Activated CD8-positive, alpha-beta T cell treated with anti-CD3 and anti-CD28 coated beads, Interleukin-2, amount 10 ng/mL, durations not matched to agents 7 days and 5 days (primary cell): ENCODE measurements around the gene BEGAIN. TPM values are rescaled to one million over a fixed set of nuclear protein-coding genes. Genes with fewer than 3 reads are reported as not detected.

Experiments
- ATAC-seq: fragments of 150-1000 bp; cut with Tn5 transposase; one replicate; pipeline ENCODE4 v1.10.0; 2021; ENCODE audit warnings: moderate library complexity
- CTCF ChIA-PET: fragments of 350-600 bp; sonication (Branson Sonifier 250); formaldehyde crosslinking; loops from one replicate; lab custom pipeline; 2021; ENCODE audit warnings: antibody characterized with exemption; lab: Charles Lee
- POLR2A ChIA-PET: fragments of 350-600 bp; sonication (Branson Sonifier 250); formaldehyde crosslinking; loops from one replicate; lab custom pipeline; 2021; ENCODE audit warnings: antibody characterized with exemption; lab: Charles Lee
- DNase-seq: peaks from one replicate; pipeline ENCODE4 v3.0.0-alpha.2; 2020
- H3K27ac Mint-ChIP-seq: one replicate; pipeline ENCODE4 v1.8.0; 2021; ENCODE audit warnings: mild to moderate bottlenecking, mixed read lengths
- H3K27me3 Mint-ChIP-seq: one replicate; pipeline ENCODE4 v1.8.0; 2021; ENCODE audit warnings: low read depth, mixed read lengths
- H3K36me3 Mint-ChIP-seq: one replicate; pipeline ENCODE4 v1.8.0; 2021; ENCODE audit warnings: low read depth, mixed read lengths
- H3K4me1 Mint-ChIP-seq: one replicate; pipeline ENCODE4 v1.8.0; 2021; ENCODE audit warnings: low read depth, mixed read lengths
- H3K4me3 Mint-ChIP-seq: one replicate; pipeline ENCODE4 v1.8.0; 2021; ENCODE audit warnings: mild to moderate bottlenecking, mixed read lengths
- H3K9me3 Mint-ChIP-seq: one replicate; pipeline ENCODE4 v1.8.0; 2022; ENCODE audit warnings: mixed read lengths; ENCODE audit not compliant: insufficient read depth
- total RNA-seq, 2 experiments: library from RNA; stranded (reverse); gene quantifications; one replicate each; pipeline ENCODE4 v1.2.3, GENCODE V29; 2021

The BEGAIN gene
- total RNA-seq, 2 experiments from 2014 or later, result 0.70 to 1.2 TPM

DNA sequence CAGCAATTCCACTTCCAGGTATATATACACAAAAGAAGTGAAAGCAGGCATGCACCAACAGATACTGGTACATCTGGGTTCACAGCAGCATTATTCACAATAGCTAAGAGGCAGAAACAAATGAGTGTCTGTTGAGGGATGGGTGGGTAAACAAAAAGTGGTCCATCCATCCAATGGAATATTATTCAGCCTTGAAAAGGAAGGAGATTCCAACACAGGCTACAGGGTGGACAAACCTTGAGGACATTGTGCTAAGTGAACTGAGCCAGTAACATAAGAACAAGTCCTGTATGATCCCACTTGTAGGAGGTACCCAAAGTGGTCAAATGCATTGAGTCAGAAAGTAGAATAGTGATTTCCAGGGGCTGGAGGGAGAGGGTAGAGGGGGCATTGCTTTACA, 27.6 kb upstream of the BEGAIN start:
- no peak for ATAC-seq
- no peaks in the 10 kb centered on the region for H3K9me3 Mint-ChIP-seq
- H3K27ac Mint-ChIP-seq, result no peak overlapping the region
- CTCF ChIA-PET, result interaction anchor here (6.3 kb wide), 1 partner anchor 31 kb away, joined by 39 read pairs; no protein-coding TSS in a partner anchor
- H3K36me3 Mint-ChIP-seq, result no peaks in the 10 kb centered on the region
- no peak overlapping the region for H3K4me3 Mint-ChIP-seq
- DNase-seq, result no peak
- peaks cover 8% of the 10 kb centered on the region for H3K27me3 Mint-ChIP-seq
- POLR2A ChIA-PET, result no interaction called here
- H3K4me1 Mint-ChIP-seq, result peaks cover 18% of the 10 kb centered on the region

DNA sequence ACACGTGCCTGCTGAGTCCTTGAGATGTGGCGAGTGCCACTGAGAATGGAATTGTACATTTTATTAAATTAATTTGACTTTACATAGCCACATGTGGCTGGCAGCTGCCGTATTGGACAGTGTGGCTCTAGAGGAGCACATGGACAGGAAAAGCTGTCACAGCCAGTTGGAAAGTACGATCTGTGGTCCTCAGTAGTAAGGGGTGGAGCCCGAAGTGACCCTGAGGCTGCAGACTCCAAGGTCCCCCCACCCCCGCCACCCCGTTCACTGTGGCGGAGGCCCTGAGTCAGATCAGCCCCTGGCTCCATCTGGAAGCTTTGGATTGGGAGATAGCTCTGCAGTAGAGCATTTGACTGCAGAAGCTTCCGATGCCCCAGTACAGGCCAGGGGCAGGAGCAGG, 25.8 kb upstream of the BEGAIN start:
- no peak for DNase-seq
- ChIA-PET POLR2A (no interaction called here), CTCF (interaction anchor here (1.0 to 1.9 kb wide), 3 partner anchors 33 to 50 kb away, joined by 3 to 14 read pairs (median 4); no protein-coding TSS in a partner anchor)
- Mint-ChIP-seq H3K27me3 (peaks cover 4% of the 10 kb centered on the region), H3K4me1 (peaks cover 10% of the 10 kb centered on the region), H3K36me3 (no peaks in the 10 kb centered on the region), H3K9me3 (no peaks in the 10 kb centered on the region), H3K27ac (no peak overlapping the region), H3K4me3 (no peak overlapping the region)
- no peak for ATAC-seq

GRCh38 chr14:100611811-100612480, 24.7 kb upstream of the BEGAIN start:
- Mint-ChIP-seq H3K4me1 (peaks cover under 1% of the 10 kb centered on the region), H3K27ac (no peak overlapping the region), H3K4me3 (no peak overlapping the region), H3K36me3 (no peaks in the 10 kb centered on the region), H3K27me3 (peaks cover 4% of the 10 kb centered on the region), H3K9me3 (no peaks in the 10 kb centered on the region)
- no peak for DNase-seq
- POLR2A ChIA-PET, result no interaction called here
- CTCF ChIA-PET, result interaction anchor here (1.9 kb wide), 1 partner anchor 34 kb away, joined by 14 read pairs; no protein-coding TSS in a partner anchor
- no peak for ATAC-seq

GRCh38 chr14:100610511-100611217, 23.4 kb upstream of the BEGAIN start:
- no peak overlapping the region for H3K27ac Mint-ChIP-seq
- no peak for DNase-seq
- H3K4me1 Mint-ChIP-seq, result no peaks in the 10 kb centered on the region
- no peaks in the 10 kb centered on the region for H3K9me3 Mint-ChIP-seq
- ChIA-PET POLR2A (no interaction called here), CTCF (no interaction called here)
- H3K27me3 Mint-ChIP-seq, result peaks cover 4% of the 10 kb centered on the region
- H3K4me3 Mint-ChIP-seq, result no peak overlapping the region
- no peaks in the 10 kb centered on the region for H3K36me3 Mint-ChIP-seq
- no peak for ATAC-seq

DNA sequence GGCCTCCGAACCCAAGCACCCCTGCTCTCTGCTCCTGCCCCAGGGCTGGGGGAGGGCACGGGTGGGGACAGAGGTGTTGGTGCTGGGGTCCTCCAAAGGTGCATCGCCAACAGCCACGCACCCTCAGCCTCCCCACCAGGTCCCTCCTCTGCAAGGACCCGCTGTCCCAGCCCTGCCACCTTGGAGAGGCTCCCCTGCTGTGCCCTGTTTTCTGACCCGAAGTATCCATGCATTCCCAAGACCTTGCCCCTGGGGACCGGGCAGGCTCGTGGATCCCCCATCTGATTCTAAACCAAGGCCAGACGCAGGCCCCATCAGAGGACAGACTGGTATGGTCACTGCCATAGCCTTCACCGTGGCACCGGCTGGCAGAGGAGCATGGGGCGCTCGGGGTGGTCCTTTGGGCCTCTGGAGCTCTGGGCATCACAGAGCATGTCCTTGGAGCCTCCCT, 22.7 kb upstream of the BEGAIN start:
- H3K27me3 Mint-ChIP-seq, result peaks cover 3% of the 10 kb centered on the region
- no peaks in the 10 kb centered on the region for H3K9me3 Mint-ChIP-seq
- no peaks in the 10 kb centered on the region for H3K36me3 Mint-ChIP-seq
- DNase-seq, result no peak
- ChIA-PET POLR2A (no interaction called here), CTCF (no interaction called here)
- no peak overlapping the region for H3K27ac Mint-ChIP-seq
- no peak overlapping the region for H3K4me3 Mint-ChIP-seq
- no peaks in the 10 kb centered on the region for H3K4me1 Mint-ChIP-seq
- no peak for ATAC-seq

DNA sequence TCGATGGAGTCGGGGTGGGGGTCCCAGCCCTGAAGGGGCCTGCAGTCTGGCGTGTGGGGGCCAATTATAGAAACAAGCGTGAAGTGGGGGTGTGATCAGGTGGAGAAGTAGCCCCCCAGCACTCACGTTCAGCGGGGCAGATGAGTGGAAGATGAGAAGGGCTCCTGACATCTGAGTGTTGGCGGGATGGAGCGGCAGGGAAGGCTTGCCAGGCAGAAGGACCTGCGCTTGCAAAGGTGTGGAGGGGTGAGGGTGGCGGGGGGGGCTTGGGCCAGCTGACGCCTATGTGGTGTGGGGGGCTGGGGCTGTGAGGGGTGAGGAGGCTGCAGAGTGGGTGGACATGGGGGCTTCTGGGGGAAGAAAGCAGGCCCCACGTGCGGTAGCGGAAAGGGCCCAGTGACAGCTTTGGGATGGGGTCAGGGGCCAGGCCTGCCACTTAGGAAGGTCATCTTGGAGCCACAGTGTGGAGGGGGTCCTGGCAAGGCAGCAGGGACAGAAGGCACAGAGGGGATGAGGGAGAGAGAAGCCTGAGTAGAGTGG, 22.2 kb upstream of the BEGAIN start:
- Mint-ChIP-seq H3K27me3 (no peaks in the 10 kb centered on the region), H3K4me3 (no peak overlapping the region)

DNA sequence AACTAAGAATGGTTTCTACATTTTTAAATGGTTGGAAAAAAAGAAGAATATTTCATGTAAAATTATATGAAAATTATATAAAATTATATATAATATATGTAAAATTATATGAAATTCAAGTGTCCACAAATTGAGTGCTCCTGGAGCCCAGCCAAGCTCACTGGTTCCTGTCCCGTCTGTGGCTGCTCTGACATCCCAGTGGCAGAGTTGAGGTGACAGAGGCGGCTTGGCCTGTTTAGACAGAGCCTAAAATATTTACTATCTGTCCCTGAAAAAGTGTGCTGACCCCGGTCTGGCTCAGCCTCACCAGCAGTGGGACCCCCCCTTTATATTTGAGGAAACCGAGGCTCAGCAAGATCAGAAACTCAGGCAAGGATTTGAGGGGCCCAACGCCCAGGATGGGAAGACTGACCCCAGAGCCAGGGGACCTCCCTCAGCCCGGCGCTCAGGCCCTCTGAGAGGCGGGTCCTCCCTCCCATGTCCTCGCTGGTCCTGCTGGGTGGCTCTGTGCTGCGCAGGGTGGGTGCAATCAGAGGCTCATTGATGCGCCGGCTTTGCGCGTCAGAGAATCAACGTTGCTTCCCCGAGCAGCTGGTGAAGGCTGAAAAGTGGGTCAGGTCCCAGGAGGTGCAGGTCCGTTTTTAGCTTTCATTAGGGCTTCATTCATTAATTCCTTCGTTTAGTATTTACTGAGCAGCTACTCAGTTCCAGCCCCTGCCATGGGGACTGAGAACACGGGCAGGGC, 21.5 kb upstream of the BEGAIN start:
- no peak for ATAC-seq
- Mint-ChIP-seq H3K4me1 (no peaks in the 10 kb centered on the region), H3K36me3 (no peaks in the 10 kb centered on the region), H3K4me3 (no peak overlapping the region), H3K27ac (no peak overlapping the region), H3K27me3 (no peaks in the 10 kb centered on the region), H3K9me3 (no peaks in the 10 kb centered on the region)
- no peak for DNase-seq
- ChIA-PET POLR2A (interaction anchor here (0.6 kb wide), 1 partner anchor 15 kb away, joined by 3 read pairs; no protein-coding TSS in a partner anchor), CTCF (no interaction called here)

More for the DNA sequence above, 22.2 kb upstream of the BEGAIN start:
- ChIA-PET CTCF (no interaction called here), POLR2A (interaction anchor here (0.6 kb wide), 1 partner anchor 15 kb away, joined by 3 read pairs; no protein-coding TSS in a partner anchor)
- DNase-seq (no peak), ATAC-seq (no peak)
- Mint-ChIP-seq H3K27ac (no peak overlapping the region), H3K9me3 (no peaks in the 10 kb centered on the region), H3K36me3 (no peaks in the 10 kb centered on the region), H3K4me1 (no peaks in the 10 kb centered on the region)

GRCh38 chr14:100608064-100608463, 20.8 kb upstream of the BEGAIN start:
- H3K4me1 Mint-ChIP-seq, result no peaks in the 10 kb centered on the region
- H3K27ac Mint-ChIP-seq, result no peak overlapping the region
- no peak overlapping the region for H3K4me3 Mint-ChIP-seq
- POLR2A ChIA-PET, result no interaction called here
- no peaks in the 10 kb centered on the region for H3K9me3 Mint-ChIP-seq
- DNase-seq, result no peak
- no peaks in the 10 kb centered on the region for H3K36me3 Mint-ChIP-seq
- peaks cover 6% of the 10 kb centered on the region for H3K27me3 Mint-ChIP-seq
- CTCF ChIA-PET, result interaction anchor here (1.3 kb wide), 1 partner anchor 38 kb away, joined by 6 read pairs; no protein-coding TSS in a partner anchor
- ATAC-seq, result no peak

DNA sequence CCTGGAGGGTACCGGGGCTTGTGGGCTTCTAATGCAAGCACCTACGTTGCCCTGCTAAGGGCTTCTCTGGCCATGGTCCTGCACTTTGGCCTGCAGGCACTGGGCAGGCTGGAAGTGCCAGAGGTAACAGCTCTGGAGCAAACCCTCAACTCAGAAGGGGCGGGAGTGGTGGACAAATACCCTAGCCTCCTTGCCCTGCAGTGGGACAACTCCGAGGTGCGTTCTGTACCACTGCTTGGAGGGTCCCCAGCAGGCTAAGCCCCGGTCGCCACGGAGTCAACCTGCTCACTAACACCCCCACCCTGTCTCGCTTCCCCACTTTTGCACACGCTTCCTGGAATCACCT, 20.4 kb upstream of the BEGAIN start:
- ChIA-PET CTCF (interaction anchor here (1.3 kb wide), 1 partner anchor 38 kb away, joined by 6 read pairs; no protein-coding TSS in a partner anchor), POLR2A (no interaction called here)
- Mint-ChIP-seq H3K4me3 (no peak overlapping the region), H3K9me3 (no peaks in the 10 kb centered on the region), H3K27ac (no peak overlapping the region), H3K4me1 (no peaks in the 10 kb centered on the region), H3K36me3 (no peaks in the 10 kb centered on the region), H3K27me3 (peaks cover 10% of the 10 kb centered on the region)
- no peak for ATAC-seq
- no peak for DNase-seq

DNA sequence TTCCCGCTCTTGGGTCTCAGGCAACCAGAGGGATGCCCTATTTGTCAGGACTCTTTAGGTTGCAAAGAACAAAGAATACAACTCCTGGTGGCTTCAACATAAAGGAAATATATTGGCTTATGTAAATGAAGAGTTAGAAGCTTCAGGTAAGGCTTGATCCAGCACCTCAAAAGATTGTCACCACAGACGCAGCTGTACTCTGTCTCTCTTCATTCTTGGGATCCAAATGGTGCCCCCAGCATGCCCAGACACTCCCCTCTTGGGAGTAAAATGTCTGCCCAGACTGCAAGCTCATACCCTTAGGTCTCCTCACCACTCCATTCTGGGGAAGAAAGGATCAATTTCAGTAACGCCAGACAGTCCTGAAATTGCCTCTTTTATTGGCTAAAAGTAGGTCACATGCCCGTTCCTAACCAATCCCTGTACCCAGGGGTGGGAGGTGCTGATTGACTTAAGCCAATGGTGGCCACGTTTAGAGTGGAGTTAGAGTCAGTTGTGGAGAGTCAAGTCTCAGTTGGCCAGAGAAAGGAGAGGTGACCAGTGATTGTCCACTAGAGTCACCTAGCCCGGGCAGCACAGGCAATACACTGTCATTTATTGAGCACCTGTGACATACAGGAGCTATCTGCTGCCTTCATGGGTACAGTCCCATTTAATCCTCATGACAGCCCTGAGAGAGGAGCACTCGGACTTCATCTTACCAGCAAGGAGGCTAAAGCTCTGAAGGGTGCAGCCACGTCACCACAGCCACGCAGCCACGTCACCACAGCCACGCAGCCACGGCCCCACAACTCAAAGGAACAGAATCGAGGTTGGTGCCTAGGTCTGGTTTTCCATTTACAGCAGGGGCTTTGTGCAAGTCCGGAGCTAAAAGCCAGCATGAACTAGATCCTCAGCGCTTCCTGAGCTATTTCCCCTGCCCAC, 19.7 kb upstream of the BEGAIN start:
- peaks cover 16% of the 10 kb centered on the region for H3K27me3 Mint-ChIP-seq
- ATAC-seq (no peak), DNase-seq (no peak)
- no peak overlapping the region for H3K27ac Mint-ChIP-seq
- CTCF ChIA-PET, result interaction anchor here (0.9 to 1.3 kb wide), 2 partner anchors 39 to 82 kb away, joined by 3 to 6 read pairs; no protein-coding TSS in a partner anchor
- no peak overlapping the region for H3K4me3 Mint-ChIP-seq
- H3K36me3 Mint-ChIP-seq, result peaks cover 3% of the 10 kb centered on the region
- H3K4me1 Mint-ChIP-seq, result no peaks in the 10 kb centered on the region
- POLR2A ChIA-PET, result no interaction called here
- peaks cover 2% of the 10 kb centered on the region for H3K9me3 Mint-ChIP-seq
